Measurements from ENCODE around the gene ZNF334.
A peak's percentile ranks its signal among the peaks of the same experiment; 100 is the strongest.

ZNF334 gene

DNA sequence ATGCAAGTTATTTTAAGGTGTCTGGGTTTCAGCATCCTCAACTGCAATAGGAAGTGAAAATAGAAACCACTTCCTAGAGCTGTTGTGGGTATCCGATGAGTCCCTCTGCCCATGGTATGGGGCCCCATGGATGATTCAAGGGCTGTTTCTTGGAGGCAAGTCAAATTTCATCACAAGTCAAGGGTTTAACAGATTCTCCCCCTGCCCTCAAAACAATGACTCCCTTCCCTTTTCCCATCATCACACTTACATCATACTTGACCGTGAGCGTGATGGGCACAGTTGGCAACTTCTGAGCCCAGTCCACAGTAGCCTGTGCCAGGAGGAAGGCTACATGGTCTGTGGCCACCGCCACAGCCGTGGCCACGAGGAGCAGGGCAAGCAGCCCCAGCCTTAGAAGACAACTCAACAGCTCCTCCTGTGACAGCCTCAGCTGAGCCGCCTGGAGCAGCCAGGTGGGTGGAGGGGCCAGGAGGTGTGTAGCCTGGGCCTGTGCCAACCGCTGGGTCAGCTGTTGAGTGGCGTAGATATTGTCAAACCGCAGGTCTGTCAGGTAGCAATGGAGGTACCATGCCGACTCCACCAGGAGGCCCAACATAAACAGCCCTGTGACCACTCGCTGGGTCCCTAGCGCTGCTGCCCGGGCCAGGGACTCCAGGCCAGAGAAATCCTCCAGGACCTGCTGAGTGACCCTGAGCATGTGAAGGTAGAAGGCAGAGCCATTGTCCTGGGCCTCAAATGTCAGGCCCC lies 31.9 kb upstream of the ZNF334 start:
- DNase-seq: peak; percentile 85

DNA sequence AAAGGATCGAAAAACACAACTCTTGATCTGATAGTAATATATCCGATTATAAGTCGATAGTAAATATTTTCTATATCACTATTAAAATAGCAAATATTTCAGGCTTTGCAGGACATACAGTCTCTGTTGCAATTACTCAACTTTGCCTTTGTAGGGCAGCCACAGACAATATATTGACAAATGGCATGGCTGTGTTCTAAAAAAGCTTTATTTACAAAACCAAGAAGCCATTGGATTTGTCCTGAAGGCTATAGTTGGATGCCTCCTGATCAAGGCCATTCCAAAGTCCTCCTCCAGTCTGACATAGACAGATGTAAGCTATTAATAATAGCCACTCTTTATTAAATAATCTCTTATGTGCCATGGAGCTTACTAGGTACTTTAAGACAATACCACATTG lies 31.2 kb upstream of the ZNF334 start:
- peak; percentile 46 for DNase-seq

DNA sequence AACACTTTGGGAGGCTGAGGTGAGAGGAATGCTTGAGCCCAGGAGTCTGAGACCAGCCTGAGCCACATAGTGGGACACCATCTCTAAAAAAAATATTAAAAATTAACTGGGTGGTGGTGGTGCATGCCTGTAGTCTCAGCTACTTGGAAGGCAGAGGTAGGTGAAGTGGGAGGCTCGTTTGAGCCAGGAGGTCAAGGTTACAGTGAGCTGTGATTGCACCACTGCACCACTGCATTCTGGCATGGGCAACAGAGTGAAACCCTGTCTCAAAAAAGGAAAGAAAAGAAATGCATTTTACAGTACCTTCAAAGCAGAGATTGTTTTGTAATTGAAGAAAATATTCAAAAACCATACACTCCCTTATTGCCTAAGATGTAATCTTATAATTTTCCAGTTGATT lies 30.6 kb upstream of the ZNF334 start:
- no peak for DNase-seq

DNA sequence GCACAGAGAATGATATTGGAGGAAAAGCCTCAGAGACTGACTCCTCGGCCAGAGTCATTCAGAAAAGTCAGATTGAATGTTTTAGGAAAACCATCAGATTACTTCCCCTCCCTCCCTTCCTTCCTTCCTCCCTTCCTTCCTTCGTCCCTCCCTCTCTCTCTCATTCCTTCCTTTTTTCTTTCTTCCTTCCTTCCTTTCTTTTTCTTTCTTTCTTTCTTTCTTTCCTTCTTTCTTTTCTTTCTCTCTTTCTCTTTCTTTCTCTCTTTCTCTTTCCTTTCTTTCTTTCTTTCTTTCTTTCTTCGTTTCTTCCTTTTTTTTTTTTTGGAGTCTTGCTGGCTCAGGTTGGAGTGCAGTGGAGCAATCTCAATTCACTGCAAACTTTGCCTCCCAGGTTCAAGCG lies 29.7 kb upstream of the ZNF334 start:
- DNase-seq: no peak

DNA sequence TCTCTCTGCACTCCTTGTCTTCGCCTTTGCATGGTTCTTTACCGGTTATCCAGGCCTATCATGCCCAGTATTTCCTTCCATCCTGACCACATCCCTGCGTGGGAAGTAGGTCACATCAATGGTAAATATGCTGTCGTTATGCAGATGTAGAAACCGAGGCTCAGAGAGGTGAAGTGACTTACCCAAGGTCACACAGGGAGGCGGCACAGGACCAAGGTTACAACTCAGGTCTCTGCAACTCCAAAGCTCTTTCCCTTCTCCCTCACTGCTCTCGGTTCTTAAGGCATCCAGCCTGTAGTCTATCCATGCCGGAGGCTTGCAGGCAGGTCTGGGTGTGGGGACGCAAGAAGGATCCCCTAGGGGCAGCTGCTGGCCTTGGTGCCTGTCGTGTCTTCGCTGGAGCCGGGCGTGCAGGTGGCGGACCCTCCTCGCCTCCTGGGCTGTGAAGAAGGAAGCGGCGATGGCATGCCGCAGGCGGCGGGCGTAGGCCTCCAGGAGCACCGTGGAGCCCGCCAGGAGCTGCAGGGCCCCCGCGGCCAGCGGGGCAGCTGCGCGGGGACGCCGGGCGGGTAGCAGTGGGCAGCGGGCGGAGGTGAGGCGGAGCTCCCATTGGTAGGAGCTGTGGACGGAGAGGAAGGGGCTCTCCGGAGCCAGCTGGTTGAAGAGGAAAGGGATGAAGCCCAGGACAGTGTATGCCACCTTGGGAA lies 28.0 kb upstream of the ZNF334 start:
- no peak for DNase-seq

DNA sequence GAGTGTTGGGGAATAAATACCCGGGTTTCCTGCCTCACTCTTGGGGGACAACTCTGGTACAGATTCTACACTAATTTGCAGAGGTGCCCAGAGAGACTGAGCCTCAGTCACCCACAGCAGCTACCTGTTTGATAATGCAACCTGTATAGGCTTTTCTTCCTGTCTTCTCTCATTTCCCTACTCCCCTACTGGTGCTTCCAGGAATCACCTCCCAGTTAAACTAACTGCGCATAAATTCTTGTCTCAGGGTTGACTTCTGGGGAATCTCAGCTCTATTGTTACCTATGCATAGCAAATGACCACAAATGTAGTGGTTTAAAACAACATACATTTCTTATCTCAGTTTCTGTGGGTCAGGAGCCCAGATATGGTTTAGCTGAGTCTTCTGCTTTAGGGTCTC lies 25.8 kb upstream of the ZNF334 start:
- DNase-seq: no peak

DNA sequence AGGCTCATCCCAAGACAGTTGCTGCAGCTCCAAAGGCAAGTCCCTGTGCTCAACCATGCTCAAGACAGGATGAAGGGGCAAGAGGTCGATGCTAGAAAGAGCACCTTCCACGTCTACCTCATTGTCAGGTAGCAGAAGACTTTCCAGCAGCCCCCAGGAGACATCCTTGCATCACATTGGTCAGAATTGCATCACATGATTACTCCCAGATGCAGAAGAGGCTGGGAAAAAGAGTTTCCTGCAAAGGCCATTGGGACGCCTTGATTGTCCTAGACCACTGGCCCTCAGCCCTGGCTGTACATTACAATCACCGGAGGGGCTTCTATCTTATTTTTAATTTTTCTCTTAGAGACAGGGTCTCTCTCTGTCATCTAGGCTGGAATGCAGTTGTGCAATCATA lies 17.3 kb upstream of the ZNF334 start:
- no peak for DNase-seq

DNA sequence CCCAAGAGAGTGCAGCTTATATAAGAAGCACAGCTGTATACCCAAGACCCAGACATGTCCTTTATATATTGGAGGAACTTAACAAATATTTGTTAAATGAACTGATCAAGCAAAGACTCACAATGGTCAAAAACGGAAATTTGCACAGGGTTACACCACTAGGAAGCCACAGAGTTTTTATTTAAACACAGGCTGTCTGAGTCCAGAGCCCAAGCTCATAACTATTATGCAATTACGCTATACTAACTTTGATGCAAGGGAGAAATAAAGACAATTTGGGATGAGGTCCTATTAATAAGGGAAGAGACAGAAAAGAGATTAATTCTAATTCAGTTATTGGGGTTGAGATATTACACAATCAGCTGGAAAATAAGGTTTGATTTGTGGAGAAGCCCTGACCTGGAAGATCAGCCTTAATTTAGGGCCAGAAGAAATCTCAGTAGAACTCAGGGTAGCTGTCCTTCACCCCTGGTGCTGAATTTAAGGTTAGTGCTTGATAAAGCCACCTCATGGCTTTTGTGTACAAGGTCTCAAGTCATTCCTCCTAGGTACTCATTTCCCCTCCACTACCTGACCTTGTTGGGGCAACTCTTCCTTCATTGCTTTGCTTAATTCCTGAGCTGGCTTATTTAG lies 10.5 kb upstream of the ZNF334 start:
- DNase-seq: peak; percentile 60

DNA sequence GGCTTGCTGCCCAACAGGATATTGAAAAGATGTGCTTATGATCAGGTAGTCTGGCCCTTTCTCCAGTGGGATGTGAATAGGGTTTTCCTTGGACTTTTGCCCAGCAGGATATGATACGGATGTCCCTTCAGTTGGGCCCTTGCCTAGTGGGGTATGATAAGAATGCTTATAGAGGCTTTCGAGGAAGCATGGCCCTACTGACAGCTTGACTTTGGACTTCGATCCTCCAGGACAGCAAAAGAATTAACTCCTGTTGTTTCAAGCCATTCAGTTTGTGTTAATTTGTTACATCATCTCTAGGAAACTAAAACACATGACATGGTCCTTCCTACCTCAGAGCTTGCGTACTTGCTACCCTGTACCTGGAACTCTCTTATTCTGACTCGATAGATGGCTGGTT lies 9.7 kb upstream of the ZNF334 start:
- no peak for DNase-seq

DNA sequence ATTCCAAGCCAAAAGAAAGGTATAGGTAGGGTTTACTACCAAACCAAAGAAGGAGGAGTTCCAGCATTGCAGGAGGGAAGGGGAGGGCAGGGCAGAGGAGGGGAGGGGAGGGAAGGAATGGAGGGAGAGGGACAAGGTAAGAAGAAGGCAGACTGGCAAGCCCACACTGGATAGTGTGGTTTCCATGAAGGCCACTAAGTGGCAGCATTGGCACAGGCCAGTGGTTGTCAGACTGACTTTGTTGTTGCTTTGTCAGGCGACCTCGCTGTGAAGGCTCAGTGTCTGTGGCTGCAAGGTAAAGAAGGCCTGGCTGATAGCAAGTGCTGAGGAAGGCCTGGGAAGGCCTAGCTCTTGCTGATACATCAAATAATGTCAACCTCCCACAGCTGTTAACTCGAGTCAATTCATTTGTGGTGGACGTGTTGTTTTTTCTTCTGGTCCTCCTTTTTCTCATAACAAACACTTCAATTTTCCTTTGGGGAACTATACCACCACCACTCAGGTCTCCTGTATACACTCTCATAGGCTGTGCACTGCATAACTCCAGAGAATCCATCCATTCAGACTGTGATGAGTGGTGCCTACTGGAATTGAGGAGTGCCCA lies 7.7 kb upstream of the ZNF334 start:
- peak; percentile 84 for DNase-seq

DNA sequence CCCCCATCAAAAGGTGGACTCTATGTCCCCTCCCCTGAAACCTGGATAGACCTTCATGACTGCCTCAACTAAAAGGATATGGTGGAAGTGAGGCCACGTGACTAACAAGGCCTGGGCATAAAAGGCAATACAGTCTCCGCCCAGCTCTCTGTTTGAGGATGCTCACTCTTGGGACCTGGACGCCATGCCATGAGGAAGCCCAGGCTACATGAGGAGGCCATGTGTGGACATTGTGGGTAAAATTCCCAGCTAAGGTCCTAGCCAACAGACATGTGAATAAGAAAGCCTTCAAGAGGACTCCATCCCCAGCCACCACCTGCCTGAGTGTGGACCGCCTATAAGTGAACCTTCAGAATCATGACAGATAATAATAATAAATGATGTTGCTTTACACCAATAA lies 7.2 kb upstream of the ZNF334 start:
- no peak for DNase-seq

DNA sequence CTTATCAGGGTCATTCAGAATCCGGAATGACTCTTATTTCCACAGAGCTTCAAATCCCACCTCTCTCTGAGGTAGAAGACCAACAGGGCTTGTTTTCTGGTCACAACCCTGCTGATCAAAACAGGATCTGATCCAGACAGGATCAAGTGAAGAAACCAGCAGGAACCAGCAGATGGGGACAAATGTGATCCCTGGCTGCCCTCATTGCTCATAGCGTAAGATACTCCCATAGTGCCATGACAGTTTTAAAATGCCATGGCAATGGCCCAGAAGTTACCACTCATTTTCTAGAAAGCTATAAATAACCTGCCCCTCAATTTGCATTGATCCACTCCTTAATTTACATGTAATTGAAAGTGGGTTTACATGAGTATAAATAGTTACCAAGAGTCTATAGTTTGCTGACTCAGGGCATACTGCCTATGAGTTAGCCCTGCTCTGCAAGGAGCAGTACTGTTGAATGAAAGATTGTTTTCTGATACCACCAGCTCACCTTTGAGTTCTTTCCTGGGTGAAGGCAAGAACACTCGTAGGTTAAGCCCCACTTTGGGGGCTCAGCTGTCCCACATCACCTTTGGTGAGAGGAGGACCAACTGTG lies 6.2 kb upstream of the ZNF334 start:
- DNase-seq: no peak

DNA sequence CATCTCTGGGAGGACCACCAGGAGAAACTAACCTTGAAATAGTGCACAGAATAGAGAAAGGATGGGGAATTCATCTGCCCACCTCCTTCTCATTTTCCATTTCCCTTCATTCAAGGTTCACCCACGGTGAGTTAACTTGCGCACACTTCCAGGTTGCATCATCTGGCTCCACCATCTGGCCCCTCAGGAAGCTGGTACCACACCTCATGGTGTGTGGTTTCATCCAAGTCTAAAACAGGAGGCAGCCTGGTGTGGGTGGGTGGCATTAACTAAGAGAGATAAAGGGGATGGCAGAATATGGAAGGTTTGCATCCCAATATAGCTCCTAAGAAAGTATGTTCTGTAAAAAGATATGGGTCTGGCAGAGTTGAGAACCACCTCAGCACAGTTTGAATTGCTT lies 3.8 kb downstream of the ZNF334 start:
- DNase-seq: peak; percentile 64

DNA sequence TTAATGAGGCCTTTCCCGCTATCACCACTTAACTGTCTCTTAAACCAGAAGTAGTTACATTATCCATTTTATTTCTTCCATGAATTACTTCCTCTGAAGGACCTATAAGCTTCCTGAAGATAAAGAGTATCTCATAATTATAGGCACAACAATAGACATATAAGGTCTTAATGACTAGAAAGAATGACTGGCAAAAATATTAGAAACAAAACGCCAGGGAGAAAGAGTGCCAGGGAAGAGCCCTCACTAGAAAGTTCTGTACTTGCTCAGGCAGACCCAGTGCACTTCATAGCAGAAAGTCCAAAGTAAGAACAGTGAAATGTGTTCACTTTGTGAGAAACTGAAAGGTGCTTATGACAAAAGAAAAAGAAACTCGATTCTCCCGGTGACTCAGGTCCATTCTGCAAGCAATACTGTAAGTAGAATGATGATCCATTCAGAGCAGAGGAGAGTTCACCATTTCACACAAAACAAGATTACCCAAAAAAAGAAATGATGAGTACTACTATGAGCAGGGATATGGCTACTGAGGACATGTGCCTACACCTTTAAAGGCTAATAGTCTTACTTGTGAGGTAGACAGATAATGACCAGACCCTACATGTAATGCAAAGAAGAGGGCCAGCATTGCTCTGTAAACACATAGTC lies 5.5 kb downstream of the ZNF334 start:
- DNase-seq: no peak

DNA sequence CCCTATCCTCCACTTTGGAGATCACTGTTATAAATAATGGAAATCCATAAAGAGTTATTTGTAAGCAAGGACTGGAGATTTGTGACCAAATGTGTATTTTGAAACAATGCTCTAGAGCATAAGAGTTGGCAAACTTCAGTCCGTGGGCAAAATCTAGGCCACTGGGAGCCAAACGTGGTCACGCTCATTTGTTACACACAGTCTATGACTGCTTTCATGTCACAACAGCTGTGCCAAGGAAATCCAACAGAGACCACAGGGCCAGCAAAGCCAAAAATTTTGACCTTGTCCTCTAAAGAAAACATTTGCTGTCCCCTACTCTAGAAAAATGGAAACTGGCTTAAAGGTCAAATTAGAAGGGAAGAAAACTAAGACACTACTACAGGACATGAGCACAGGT lies 7.9 kb downstream of the ZNF334 start:
- DNase-seq: no peak

DNA sequence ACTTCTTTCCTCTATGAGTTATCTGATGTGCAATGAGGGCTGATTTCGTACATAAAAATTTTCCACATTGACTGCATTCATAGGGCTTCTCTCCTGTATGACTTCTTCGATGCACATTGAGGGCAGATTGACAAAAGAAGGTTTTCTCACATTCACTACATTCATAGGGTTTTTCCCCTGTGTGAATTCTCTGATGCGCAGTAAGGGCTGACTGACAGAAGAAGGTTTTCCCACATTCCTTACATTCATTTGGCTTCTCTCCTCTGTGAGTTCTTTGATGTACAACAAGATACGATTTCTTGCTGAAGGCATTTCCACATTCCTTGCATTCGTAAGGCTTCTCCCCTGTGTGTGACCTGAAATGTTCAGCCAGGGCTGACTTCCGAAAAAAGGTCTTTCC lies 11.4 kb downstream of the ZNF334 start:
- DNase-seq: no peak

DNA sequence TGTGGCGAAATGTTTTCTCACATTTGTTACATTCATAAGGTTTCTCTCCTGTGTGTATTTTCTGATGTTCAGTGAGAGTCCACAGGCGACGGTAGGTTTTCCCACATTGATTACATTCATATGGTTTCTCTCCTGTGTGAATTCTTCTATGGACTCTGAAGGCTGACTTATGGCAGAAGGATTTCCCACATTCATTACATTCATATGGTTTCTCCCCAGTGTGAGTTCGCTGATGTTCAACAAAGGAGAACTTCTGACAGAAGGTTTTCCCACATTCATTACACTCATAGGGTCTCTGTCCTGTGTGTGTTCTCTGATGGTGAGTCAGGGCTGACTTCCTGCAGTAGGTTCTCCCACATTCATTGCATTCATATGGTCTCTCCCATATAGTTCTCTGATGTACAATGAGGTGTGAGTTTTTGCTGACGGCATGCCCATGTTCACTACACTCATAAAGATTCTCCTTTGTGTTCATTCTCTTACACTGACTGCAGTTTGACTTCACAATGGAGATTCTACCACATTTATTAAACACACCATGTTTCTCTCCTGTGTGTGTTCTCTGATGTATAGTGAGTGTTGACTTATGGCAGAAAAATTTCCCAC lies 11.9 kb downstream of the ZNF334 start:
- no peak for DNase-seq

DNA sequence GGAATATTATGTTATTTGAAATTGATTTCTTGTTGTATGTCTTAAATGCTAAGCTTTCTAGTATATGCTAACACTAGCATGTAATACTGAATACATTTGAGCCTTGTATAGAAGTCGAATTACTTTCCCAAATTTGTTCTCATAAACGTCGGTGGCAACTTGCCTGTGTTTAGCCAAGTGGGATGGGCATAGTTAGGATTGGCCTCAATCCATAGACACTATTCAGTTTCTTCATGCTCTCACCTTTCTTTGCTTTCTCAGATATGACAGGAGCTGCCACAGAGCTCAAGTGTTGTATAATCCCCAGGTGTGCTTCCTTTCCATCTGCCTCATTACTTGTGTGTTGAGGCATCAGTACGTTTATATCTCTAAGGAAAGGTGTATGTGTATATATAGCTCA lies 19.3 kb downstream of the ZNF334 start:
- no peak for DNase-seq

DNA sequence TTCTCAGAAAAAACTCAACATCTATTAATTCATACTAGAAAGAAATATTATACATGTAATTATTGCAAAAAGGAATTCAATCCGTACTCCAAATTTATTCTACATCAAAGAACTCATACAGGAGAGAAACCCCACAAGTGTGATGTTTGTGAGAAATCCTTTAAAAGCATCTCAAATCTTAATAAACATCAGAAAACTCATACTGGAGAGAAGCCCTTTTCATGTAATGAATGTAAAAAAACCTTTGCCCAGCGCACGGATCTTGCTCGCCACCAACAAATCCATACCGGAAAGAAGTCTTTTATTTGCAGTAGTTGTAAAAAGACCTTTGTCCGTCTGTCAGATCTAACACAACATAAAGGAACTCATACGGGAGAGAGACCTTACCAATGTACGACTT lies 22.0 kb downstream of the ZNF334 start:
- no peak for DNase-seq

DNA sequence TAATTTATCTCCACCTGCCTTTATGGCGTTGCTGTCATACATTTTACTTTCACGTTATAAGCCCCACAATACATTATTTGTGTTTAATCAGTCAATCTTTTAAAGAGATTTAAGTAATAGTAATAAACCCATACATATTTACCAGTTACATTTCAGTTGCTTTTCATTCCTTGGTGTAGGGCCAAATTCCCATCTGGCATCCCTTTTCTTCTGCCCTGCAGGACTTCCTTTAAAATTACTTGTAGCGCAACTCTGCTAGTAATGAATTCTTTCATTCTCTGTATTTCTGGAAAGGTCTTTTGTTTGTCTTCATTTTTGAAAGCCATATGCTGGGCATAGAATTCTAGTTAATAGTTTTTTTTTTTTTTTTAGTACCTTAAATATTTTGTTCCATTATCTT lies 24.9 kb downstream of the ZNF334 start:
- no peak for DNase-seq

DNA sequence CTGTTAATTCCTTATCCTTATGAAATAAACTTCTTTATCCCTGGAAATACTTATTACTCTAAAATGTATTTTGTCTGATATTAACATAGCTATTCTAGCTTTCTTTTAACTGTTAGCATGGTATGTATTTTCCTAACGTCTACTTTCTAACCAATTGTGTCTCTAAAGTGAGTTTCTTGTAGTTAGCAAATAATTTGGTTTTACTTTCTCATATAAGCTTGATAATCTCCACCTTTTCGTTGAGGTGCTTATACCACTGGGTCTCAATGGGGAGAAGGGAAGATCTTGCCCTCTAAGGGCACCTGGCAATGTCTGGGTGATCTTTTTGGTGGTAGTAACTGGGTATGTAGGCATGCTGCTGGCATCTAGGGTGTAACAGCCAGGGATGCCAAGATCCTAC lies 25.7 kb downstream of the ZNF334 start:
- DNase-seq: no peak

DNA sequence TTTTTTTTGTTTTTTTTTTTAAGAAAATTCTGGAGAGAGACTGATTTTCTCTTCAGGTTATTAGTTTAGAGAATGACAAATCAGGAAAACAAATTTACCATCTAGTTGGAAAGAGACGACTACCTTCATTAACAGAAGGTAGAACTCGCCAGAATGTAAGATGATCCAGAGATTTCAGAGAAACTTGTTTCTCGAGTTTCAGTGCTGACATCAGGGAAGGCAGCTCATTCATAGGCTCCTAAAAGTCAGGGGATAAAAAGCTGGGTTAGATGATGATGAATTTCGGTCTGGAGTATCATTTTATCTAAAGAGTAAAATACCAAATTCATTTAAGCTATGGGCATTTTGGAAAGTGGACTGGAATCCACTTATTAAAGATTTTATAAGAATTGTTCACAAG lies 27.9 kb downstream of the ZNF334 start:
- no peak for DNase-seq

DNA sequence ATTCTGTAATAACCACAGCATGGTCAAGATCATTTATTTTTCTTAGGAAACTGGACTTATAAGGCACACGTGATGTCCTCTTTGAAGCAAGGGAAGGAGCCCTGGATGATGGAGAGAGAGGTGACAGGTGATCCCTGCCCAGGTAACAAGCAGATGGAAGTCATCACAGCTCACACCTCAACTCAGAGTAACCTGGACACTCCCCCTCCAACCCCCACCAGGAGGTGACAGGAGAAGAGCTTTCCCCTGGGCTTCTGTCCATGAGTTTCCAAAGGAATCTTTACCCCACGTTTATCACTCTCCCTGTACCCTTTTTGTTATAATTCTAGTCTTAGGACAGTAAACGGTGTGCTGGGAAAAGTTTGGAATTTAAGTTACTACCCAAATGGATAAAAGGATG lies 28.4 kb downstream of the ZNF334 start:
- no peak for DNase-seq
